Right ventricle myocardium inferior (tissue), 1 donor: Measurements from ENCODE around the gene OGA. TPM values are rescaled to one million over a fixed set of nuclear protein-coding genes. Genes with fewer than 3 reads are reported as not detected.

ENCODE experiments used
- ATAC-seq: fragments of 200-7000 bp; cut with Tn5 transposase; one replicate; pipeline ENCODE4 v1.9.1; 2020; ENCODE audit warnings: mild to moderate bottlenecking, moderate library complexity
- DNase-seq: peaks from one replicate; pipeline ENCODE4 v3.0.0; 2021; ENCODE audit errors: missing footprints
- intact Hi-C: fragments of 100-400 bp; cut with DNase I; formaldehyde crosslinking; loops from one replicate; pipeline ENCODE4 v1.11.0; 2022
- total RNA-seq: library from RNA; stranded (reverse); fragmentation: NEBNext Ultra II Directional; extraction: Animal tissue kit (Norgen Biotek cat#: 25700); gene quantifications from one replicate; pipeline ENCODE4 v1.2.1, GENCODE V29; 2021
- donor health status: DM: no; HTN: yes; CAD: no; lungs with severe emphysema.

The OGA gene
- total RNA-seq, 1 donor from 2014 or later = 79.2 TPM

- no peak for DNase-seq
- intact Hi-C loops = loop anchor here (1.0 to 5.0 kb wide), 3 partner anchors 37 to 568 kb away; partner anchors contain the start of gene OGA
- peak; percentile 3 for ATAC-seq
Observed at GRCh38 chr10:101780187-101780817, 37.9 kb downstream of the OGA start.

- intact Hi-C loops = loop anchor here (1.0 to 5.0 kb wide), 3 partner anchors 38 to 567 kb away; partner anchors contain the start of gene OGA
- ATAC-seq (peak; percentile 76), DNase-seq (peak; percentile 92)
Observed at GRCh38 chr10:101779544-101780186, 38.6 kb downstream of the OGA start.

GRCh38 chr10:101778781-101779543, 39.3 kb downstream of the OGA start:
- intact Hi-C loops = no loop called here
- no peak for ATAC-seq

GRCh38 chr10:101778151-101778780, 40.0 kb downstream of the OGA start:
- DNase-seq = no peak
- no peak for ATAC-seq
- intact Hi-C loops = no loop called here

More at GRCh38 chr10:101778781-101779543, 39.3 kb downstream of the OGA start:
- DNase-seq = peak; percentile 71

- ATAC-seq (no peak), DNase-seq (no peak)
- intact Hi-C loops = no loop called here
Observed at GRCh38 chr10:101777619-101778145, 40.6 kb downstream of the OGA start.

- intact Hi-C loops = no loop called here
Observed at GRCh38 chr10:101776161-101776817, 42.0 kb downstream of the OGA start.

GRCh38 chr10:101775273-101776160, 42.7 kb downstream of the OGA start, which contains the start of gene FGF8:
Gene FGF8, minus strand, starts transcription at chr10:101776114. Its CDS starts 214 bp downstream, at chr10:101775900.
- intact Hi-C loops = no loop called here
- DNase-seq (no peak), ATAC-seq (no peak)

More at GRCh38 chr10:101776161-101776817, 42.0 kb downstream of the OGA start:
- no peak for ATAC-seq
- DNase-seq = no peak

- intact Hi-C loops = no loop called here
- no peak for ATAC-seq
- DNase-seq = no peak
Observed at GRCh38 chr10:101774589-101775272, 43.5 kb downstream of the OGA start.

GRCh38 chr10:101773923-101774588, 44.2 kb downstream of the OGA start:
- DNase-seq = no peak
- intact Hi-C loops = no loop called here
- ATAC-seq = no peak

GRCh38 chr10:101772895-101773761, 45.1 kb downstream of the OGA start:
- no peak for DNase-seq
- intact Hi-C loops = no loop called here
- ATAC-seq = no peak

GRCh38 chr10:101772017-101772894, 46.0 kb downstream of the OGA start:
- no peak for ATAC-seq
- no peak for DNase-seq
- intact Hi-C loops = no loop called here

GRCh38 chr10:101771380-101771779, 46.9 kb downstream of the OGA start:
- no peak for ATAC-seq
- DNase-seq = no peak
- intact Hi-C loops = no loop called here

- intact Hi-C loops = no loop called here
- no peak for ATAC-seq
- no peak for DNase-seq
Observed at GRCh38 chr10:101770331-101771215, 47.7 kb downstream of the OGA start.
